GM12872 (cell line): Measurements from ENCODE around the gene TAPT1.

Source experiments
- TF ChIP-seq, protein P1 (sequence below): IDR thresholded peaks from 3 replicates; pipeline ENCODE4 v1.5.1; 2011; ENCODE audit warnings: low read depth, mild to moderate bottlenecking, low read length, moderate library complexity; ENCODE audit not compliant: insufficient read depth

TAPT1 gene

DNA sequence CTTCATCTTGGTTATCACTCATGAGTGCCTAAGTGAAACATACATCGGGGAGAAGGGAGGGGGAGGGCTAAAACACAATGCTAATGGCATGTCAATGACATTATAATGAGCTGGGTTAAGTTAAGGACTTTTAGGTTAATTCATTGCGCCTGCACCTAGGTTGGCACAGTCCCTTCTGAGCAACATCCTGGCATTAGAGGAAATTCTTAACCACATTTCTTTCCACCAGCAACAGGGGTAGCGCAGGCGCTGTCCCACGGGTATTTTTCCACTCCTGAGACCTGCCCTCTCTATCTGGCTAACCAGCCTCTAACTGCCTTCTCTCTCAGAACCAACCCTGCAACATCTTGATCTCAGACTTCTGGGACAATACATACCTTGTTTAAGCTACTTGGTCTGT lies 103.5 kb downstream of the TAPT1 start:
- TF ChIP-seq, protein P1, sequence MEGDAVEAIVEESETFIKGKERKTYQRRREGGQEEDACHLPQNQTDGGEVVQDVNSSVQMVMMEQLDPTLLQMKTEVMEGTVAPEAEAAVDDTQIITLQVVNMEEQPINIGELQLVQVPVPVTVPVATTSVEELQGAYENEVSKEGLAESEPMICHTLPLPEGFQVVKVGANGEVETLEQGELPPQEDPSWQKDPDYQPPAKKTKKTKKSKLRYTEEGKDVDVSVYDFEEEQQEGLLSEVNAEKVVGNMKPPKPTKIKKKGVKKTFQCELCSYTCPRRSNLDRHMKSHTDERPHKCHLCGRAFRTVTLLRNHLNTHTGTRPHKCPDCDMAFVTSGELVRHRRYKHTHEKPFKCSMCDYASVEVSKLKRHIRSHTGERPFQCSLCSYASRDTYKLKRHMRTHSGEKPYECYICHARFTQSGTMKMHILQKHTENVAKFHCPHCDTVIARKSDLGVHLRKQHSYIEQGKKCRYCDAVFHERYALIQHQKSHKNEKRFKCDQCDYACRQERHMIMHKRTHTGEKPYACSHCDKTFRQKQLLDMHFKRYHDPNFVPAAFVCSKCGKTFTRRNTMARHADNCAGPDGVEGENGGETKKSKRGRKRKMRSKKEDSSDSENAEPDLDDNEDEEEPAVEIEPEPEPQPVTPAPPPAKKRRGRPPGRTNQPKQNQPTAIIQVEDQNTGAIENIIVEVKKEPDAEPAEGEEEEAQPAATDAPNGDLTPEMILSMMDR, result no peak

DNA sequence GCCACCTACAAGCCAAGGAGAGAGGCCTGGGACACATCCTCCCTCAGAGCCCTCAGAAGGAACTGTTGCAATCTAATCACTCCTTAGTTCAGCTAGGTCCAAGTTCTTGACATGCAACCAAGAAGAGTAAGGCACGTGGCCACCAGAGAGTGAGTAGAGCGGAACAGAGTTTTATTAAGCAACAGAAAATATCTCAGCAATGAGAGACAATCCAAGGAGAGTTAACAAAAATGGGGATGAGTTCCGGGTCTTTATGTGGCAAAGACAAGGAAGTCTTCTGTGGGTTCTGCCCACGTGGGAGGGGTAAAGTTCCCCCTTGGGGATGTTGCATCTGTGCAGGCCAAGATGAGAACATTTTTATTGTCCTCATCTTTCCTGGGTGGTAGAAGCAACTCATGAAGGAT lies 104.0 kb downstream of the TAPT1 start:
- TF ChIP-seq, protein P1, result no peak

- TF ChIP-seq, protein P1, result no peak
Observed at GRCh38 chr4:16120720-16121119, 105.6 kb downstream of the TAPT1 start.

DNA sequence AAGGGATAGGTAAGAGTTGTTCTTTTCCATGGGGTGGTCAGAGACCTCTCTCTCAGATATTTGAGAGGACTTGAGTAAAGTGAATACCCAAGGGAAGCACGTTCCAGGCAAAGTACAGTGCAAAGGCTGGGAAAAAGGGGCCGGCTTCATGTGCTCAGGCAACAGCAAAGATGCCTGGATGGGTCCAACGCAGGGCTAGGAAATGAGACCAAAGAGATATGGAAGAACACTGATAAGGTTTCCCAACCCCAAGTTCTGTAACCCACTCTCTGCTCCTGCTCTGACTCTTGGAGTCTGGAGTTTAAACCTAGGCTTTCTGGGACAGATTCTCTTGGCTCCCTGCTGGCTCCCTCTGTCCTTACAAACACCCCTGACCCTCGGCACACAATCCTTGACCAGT lies 106.3 kb downstream of the TAPT1 start:
- TF ChIP-seq, protein P1, result no peak

GRCh38 chr4:16118090-16118489 lies 108.2 kb downstream of the TAPT1 start:
- TF ChIP-seq, protein P1, result no peak

GRCh38 chr4:16117164-16117563 lies 109.1 kb downstream of the TAPT1 start:
- TF ChIP-seq, protein P1, result no peak

DNA sequence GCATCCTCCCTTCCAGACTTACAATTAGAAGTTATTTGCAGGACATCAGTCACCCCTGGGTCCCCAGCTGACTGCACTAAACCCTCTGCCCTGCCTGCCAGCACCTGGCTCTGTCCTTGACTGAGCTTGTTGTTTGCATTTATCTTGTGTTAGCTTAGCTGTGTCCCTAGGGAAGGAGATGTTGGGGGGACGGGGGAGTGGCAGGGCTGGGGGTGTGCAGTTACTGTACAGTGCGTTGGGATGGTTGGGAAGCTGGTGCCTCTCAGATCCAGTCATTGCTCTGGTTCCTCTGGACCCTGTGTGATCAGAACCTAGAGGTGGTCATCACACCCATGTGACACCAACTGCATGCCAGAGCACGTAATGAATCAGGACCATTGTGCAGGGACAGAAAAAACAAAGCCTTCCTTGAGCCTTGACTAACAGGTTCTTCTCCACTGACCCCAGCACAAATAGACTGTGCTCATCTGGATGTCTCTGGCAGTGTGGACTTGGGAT lies 109.7 kb downstream of the TAPT1 start:
- TF ChIP-seq, protein P1, result no peak

DNA sequence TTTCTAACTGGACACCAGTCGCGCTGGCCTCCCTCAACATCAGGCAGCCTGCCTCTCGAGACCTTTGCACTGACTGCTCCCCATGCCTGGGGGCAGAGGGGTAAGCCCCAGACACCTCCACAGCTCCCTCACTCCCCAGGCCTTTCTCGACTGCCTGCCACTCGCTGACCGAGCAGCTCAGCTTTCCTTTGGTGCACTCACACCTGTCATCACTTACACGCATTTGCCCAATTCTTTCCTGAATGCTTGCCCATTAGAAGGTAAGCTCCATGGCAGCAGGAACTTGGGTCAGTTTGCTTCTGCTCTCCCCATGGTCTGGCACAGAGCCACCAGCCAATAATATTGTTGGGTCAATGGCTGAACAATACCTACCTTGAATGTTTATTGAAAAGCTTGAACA lies 110.3 kb downstream of the TAPT1 start:
- TF ChIP-seq, protein P1, result no peak
